Measurements from ENCODE around the gene CAMSAP2.

The CAMSAP2 gene

DNA sequence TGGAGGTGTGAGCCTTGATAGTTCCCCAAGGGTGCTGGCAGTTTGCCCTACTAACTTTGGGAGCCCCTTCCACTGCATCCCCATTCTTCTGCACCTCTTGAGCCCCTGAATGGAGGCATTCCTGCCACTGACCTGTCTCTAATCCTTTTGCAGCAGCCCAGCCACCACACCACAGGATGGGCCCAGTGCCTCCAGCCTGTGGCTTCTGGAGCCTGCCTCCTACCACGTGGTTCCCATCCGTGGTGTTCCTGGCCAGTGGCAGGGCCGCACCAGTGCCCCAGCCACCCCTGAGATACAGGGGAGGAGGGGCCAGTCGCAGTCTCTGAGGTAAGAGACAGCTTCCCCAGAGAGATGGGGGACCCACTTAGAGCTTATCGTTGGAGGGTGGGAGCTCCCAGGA lies 170.4 kb downstream of the CAMSAP2 start:
- no peak for TF ChIP-seq CTCF (IDR thresholded peaks at IDR 0.05; ENCODE audit: low read depth, low read length)
- H3K4me3 ChIP-seq (ENCODE audit: low read depth, low read length), result no peak overlapping the region

DNA sequence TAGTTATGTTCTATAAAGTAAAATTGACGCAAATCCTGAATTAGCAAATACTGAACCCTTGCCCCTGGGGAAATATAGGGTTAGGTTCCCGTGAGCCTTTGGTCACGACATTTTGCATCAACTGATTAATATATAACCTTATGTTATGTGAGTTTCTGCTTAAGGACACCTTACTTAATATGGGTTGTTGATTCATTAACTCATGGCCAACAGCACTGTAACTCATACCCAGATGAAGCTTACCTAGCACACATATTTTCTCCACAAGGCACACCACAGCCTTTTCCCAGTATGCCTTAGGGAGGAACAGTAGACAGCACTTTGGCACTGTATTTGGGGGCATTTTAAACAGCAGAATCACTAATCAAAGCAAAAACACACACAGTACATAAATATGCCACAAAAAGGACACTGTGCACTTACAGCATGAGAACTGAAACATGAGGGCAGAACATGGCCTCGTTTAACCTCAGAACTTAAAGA lies 171.1 kb downstream of the CAMSAP2 start:
- no peak for TF ChIP-seq CTCF (IDR thresholded peaks at IDR 0.05; ENCODE audit: low read depth, low read length)

More for the DNA sequence above, 171.1 kb downstream of the CAMSAP2 start:
- no peak overlapping the region for H3K4me3 ChIP-seq (ENCODE audit: low read depth, low read length)

Measured in WI38 (cell line).